Panc1 (cell line): ENCODE results near the gene WNT2. TPM values are rescaled to one million over a fixed set of nuclear protein-coding genes. Genes with fewer than 3 reads are reported as not detected.

Experiments
- ATAC-seq: fragments of 200-7000 bp; cut with Tn5 transposase; 2 replicates; pipeline ENCODE4 v1.9.1; 2020; ENCODE audit warnings: mild to moderate bottlenecking, moderate library complexity
- BruUV-seq: library from RNA; stranded (reverse); fragments of 400-500 nt; replicated peaks from 2 replicates; lab custom pipeline; 2021; lab: Mats Ljungman, UMichigan
- CTCF ChIA-PET: fragments of 300-600 bp; sonication (Branson Sonifier 250); formaldehyde crosslinking; loops from one replicate; lab custom pipeline; 2022; ENCODE audit warnings: antibody characterized with exemption; lab: Charles Lee
- POLR2A ChIA-PET: fragments of 300-600 bp; sonication (Branson Sonifier 250); formaldehyde crosslinking; loops from one replicate; lab custom pipeline; 2022; ENCODE audit warnings: antibody characterized with exemption; lab: Charles Lee
- DNase-seq: peaks from one replicate; pipeline ENCODE4 v3.0.0-alpha.2; 2010; ENCODE audit warnings: low read depth, low spot score
- H3K27ac ChIP-seq: 2 replicates; pipeline ENCODE4 v1.5.1; 2011; ENCODE audit warnings: mild to moderate bottlenecking, low read length, inconsistent platforms
- H3K27me3 ChIP-seq: fragments of 200-500 bp; sonication (Bioruptor generic); 2 replicates; pipeline ENCODE4 v1.6.0; 2014; ENCODE audit warnings: low read length, inconsistent platforms; ENCODE audit not compliant: control insufficient read depth, insufficient read depth
- H3K36me3 ChIP-seq: fragments of 200-500 bp; sonication (Bioruptor generic); 2 replicates; pipeline ENCODE4 v1.5.1; 2014; ENCODE audit warnings: inconsistent platforms, mild to moderate bottlenecking, low read length, moderate library complexity; ENCODE audit not compliant: control insufficient read depth, insufficient read depth
- H3K4me1 ChIP-seq: 2 replicates; pipeline ENCODE4 v1.5.1; 2011; ENCODE audit warnings: inconsistent platforms, mild to moderate bottlenecking, low read length, moderate library complexity; ENCODE audit not compliant: control insufficient read depth, insufficient read depth
- H3K4me3 ChIP-seq, 2 experiments: 2 replicates each; pipeline ENCODE4 v1.5.1; 2011 to 2012; ENCODE audit warnings: low read depth in 2 of 2, low read length in 2 of 2, mild to moderate bottlenecking in 2 of 2, inconsistent platforms in 1 of 2, moderate library complexity in 1 of 2
- H3K9me3 ChIP-seq: fragments of 200-500 bp; sonication (Bioruptor generic); 2 replicates; pipeline ENCODE4 v1.5.1; 2014; ENCODE audit warnings: low read depth, mild to moderate bottlenecking, inconsistent platforms, low read length, moderate library complexity; ENCODE audit not compliant: control insufficient read depth, insufficient read depth
- POLR2AphosphoS5 ChIP-seq: IDR thresholded peaks from 2 replicates; pipeline ENCODE4 v1.6.1; 2012; ENCODE audit warnings: mild to moderate bottlenecking, low read depth, low read length, moderate library complexity
- SIN3A ChIP-seq: IDR thresholded peaks from 2 replicates; pipeline ENCODE4 v1.6.1; 2012; ENCODE audit warnings: low read depth, mild to moderate bottlenecking, low read length, moderate library complexity, borderline replicate concordance; ENCODE audit not compliant: insufficient read depth
- TCF7L2 ChIP-seq: IDR thresholded peaks from 2 replicates; pipeline ENCODE4 v1.6.1; 2011; ENCODE audit warnings: mild to moderate bottlenecking, low read depth, low read length, inconsistent platforms
- in situ Hi-C: cut with HindIII; loops from 2 replicates; pipeline ENCODE4 v1.10.0; 2016; ENCODE audit warnings: low sequenced_read_pairs, low pct_unique_long_range_greater_than_20kb
- intact Hi-C: fragments of 100-400 bp; cut with micrococcal nuclease; formaldehyde crosslinking; loops from one replicate; pipeline ENCODE4 v1.10.0; 2022; ENCODE audit not compliant: unreplicated experiment
- total RNA-seq: library from RNA; stranded (reverse); gene quantifications from one replicate; pipeline ENCODE4 v1.2.1, GENCODE V29; 2021; ENCODE audit not compliant: unreplicated experiment
- TF ChIP-seq, protein P1 (sequence below), 2 experiments: IDR thresholded peaks; 2 replicates each; pipeline ENCODE4 v1.6.1; 2011 to 2012; ENCODE audit warnings: low read depth in 2 of 2, control low read depth in 1 of 2, low read length in 1 of 2, mild to moderate bottlenecking in 1 of 2, moderate library complexity in 1 of 2; ENCODE audit not compliant: insufficient read depth in 1 of 2
- TF ChIP-seq, protein P2 (sequence below): fragments of 450-650 bp; IDR thresholded peaks from 2 replicates; pipeline ENCODE4 v1.5.1; 2017; ENCODE audit warnings: mild to moderate bottlenecking

Gene WNT2
- total RNA-seq, 1 experiment from 2014 or later: not detected

DNA sequence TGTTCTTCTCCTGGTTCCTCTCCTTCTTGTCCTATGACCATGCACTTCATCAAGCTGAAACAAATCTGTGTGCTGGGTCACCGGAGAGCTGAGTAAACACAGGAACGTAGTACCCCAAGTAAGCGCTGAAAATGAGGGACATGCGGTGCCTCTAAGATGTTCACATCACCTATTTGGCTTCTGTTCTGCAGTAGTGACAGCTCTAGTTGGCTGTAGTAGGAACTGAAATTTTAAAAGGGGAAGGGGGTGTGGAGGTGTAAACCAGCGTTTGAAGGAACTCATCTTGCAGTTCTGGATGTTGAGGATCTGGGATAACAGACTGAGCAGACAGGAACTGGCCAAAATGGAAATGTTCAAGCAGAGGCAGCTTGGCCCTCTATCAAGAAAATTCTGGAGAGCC lies 85.2 kb downstream of the WNT2 start:
- Histone ChIP-seq H3K4me1 (no peaks in the 10 kb centered on the region), H3K9me3 (no peaks in the 10 kb centered on the region), H3K36me3 (no peaks in the 10 kb centered on the region), H3K27ac (no peak overlapping the region), H3K27me3 (no peaks in the 10 kb centered on the region; the same call in 1 of the 2 replicates), H3K4me3 (no peak overlapping the region)
- CTCF ChIA-PET: no interaction called here
- POLR2A ChIA-PET: no interaction called here
- DNase-seq (no peak), ATAC-seq (no peak)
- in situ Hi-C loops (no loop called here), intact Hi-C loops (no loop called here)
- TF ChIP-seq, protein P1, sequence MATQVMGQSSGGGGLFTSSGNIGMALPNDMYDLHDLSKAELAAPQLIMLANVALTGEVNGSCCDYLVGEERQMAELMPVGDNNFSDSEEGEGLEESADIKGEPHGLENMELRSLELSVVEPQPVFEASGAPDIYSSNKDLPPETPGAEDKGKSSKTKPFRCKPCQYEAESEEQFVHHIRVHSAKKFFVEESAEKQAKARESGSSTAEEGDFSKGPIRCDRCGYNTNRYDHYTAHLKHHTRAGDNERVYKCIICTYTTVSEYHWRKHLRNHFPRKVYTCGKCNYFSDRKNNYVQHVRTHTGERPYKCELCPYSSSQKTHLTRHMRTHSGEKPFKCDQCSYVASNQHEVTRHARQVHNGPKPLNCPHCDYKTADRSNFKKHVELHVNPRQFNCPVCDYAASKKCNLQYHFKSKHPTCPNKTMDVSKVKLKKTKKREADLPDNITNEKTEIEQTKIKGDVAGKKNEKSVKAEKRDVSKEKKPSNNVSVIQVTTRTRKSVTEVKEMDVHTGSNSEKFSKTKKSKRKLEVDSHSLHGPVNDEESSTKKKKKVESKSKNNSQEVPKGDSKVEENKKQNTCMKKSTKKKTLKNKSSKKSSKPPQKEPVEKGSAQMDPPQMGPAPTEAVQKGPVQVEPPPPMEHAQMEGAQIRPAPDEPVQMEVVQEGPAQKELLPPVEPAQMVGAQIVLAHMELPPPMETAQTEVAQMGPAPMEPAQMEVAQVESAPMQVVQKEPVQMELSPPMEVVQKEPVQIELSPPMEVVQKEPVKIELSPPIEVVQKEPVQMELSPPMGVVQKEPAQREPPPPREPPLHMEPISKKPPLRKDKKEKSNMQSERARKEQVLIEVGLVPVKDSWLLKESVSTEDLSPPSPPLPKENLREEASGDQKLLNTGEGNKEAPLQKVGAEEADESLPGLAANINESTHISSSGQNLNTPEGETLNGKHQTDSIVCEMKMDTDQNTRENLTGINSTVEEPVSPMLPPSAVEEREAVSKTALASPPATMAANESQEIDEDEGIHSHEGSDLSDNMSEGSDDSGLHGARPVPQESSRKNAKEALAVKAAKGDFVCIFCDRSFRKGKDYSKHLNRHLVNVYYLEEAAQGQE (IDR thresholded peaks at IDR 0.05; ENCODE audit: insufficient read depth in 1 of 2, low read depth in 2 of 2, low read length in 1 of 2): no peak
- no peak for TF ChIP-seq SIN3A
- TF ChIP-seq, protein P2, sequence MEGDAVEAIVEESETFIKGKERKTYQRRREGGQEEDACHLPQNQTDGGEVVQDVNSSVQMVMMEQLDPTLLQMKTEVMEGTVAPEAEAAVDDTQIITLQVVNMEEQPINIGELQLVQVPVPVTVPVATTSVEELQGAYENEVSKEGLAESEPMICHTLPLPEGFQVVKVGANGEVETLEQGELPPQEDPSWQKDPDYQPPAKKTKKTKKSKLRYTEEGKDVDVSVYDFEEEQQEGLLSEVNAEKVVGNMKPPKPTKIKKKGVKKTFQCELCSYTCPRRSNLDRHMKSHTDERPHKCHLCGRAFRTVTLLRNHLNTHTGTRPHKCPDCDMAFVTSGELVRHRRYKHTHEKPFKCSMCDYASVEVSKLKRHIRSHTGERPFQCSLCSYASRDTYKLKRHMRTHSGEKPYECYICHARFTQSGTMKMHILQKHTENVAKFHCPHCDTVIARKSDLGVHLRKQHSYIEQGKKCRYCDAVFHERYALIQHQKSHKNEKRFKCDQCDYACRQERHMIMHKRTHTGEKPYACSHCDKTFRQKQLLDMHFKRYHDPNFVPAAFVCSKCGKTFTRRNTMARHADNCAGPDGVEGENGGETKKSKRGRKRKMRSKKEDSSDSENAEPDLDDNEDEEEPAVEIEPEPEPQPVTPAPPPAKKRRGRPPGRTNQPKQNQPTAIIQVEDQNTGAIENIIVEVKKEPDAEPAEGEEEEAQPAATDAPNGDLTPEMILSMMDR: no peak
- no peak for TF ChIP-seq POLR2AphosphoS5
- no peak for TF ChIP-seq TCF7L2
- no TSS peak for BruUV-seq

DNA sequence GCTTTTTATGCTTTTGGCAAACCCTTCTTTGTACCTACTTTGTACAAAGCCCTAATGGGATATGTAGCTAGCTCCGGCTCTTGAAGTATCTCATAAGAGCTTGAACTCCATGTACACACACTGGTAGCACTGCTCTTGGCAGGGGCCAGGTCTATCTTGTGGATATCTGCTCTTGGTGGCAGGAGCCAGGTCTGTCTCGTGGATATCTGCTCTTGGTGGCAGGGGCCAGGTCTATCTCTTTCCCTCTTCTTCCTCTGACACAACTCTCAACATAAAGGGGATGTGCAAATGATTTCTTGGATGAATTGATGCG lies 91.9 kb downstream of the WNT2 start:
- Histone ChIP-seq H3K27ac (no peak overlapping the region), H3K36me3 (no peaks in the 10 kb centered on the region), H3K9me3 (no peaks in the 10 kb centered on the region), H3K27me3 (no peaks in the 10 kb centered on the region), H3K4me3 (no peak overlapping the region), H3K4me1 (no peaks in the 10 kb centered on the region)
- in situ Hi-C loops: no loop called here
- DNase-seq (no peak), ATAC-seq (no peak)
- TF ChIP-seq POLR2AphosphoS5: no peak
- TF ChIP-seq, protein P1 (IDR thresholded peaks at IDR 0.05; ENCODE audit: insufficient read depth in 1 of 2, low read depth in 2 of 2, low read length in 1 of 2): no peak
- no peak for TF ChIP-seq SIN3A
- TF ChIP-seq, protein P2: no peak
- no peak for TF ChIP-seq TCF7L2
- intact Hi-C loops: no loop called here
- BruUV-seq: no TSS peak
- CTCF ChIA-PET: interaction anchor here (0.7 kb wide), 1 partner anchor 112 kb away, joined by 8 read pairs; no protein-coding TSS in a partner anchor
- POLR2A ChIA-PET: no interaction called here
